GM19468 (cell line): ENCODE measurements around the gene SCGB2A2.

Experiments
- ATAC-seq: cut with Tn5 transposase; IDR thresholded peaks from one replicate; pipeline ENCODE4 v1.9.1; 2021; ENCODE audit warnings: mild to moderate bottlenecking, moderate library complexity, moderate number of reproducible peaks; ENCODE audit not compliant: unreplicated experiment; ENCODE audit errors: extremely low read depth

The SCGB2A2 gene

DNA sequence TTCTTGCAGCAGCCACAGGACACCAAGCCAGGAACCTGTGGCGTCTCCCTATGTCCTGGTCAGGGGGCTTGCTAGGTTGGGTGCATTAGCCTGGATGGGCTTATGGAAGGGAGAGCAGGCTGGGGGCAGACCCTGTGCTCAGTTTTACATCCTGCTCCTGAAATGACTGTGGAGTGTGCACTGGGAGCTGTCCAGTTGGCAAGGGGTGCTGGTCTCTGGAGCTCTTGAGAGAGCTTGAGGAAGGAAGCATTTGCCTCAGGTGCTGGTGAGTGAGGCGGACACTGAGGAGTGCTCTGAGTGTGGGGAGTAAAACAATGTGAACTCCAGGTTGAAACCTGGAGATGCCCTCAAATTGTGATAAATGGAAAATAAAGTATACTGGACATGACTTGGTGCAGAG, 25.5 kb downstream of the SCGB2A2 start:
- ATAC-seq: no peak

DNA sequence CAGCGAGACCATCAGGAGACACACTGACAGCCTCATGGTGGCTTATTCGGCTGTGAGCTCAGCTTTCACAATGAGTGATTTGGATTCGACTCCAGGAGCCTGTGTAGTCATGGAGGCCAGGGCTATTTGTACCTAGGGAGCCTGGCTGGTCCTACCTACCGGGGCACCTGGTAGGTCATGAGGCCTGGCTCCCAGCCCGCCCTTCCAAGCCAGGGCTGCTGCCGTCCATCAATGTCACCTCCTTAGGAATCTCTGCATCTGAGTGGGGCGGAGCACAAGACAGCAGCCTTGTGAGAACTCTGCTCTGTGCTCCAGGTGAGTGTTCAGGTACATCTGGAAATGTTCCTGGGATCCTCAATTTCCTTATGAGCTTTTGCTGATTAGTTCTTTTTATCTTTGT, 29.0 kb downstream of the SCGB2A2 start, which contains the start of gene SCGB1D4:
Gene SCGB1D4, minus strand, starts transcription at position 101 of the 400 bp plus-strand sequence. Its CDS starts 65 bp downstream, at position 36.
- ATAC-seq: no peak

DNA sequence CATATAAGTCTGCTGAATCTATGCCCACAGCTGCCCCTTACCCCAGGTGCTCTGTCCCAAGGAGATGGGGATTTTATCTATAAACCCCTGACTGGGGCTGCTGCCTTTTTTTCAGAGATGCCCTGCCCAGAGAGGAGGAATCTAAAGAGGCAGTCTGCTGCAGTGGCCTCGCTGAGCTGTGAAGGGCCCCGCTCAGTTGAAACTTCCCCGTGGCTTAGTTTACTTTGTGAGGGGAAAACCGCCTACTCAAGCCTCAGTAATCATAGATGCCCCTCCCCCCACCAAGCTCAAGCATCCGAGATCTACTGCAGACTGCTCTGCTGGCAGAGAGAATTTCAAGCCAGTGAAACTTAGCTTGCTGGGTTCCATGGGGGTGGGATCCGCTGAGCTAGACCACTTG, 36.3 kb downstream of the SCGB2A2 start:
- ATAC-seq: no peak

DNA sequence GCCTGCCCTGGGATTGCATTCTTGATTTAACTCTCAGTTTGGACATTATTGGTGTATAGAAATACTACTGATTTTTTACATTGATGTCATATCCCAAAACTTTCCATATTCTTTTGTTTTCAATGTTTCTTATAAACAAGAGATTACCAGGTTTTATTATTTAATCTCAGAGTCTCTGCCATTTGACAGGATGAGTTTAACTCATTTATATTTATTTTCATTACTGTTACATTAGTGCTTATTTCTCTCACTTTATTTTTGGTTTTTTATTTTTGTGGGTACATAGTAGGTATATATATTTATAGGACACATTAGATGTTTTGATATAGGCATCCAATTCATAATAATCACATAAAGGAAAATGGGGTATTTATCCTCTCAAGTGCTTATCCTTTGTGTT, 38.0 kb downstream of the SCGB2A2 start:
- no peak for ATAC-seq

DNA sequence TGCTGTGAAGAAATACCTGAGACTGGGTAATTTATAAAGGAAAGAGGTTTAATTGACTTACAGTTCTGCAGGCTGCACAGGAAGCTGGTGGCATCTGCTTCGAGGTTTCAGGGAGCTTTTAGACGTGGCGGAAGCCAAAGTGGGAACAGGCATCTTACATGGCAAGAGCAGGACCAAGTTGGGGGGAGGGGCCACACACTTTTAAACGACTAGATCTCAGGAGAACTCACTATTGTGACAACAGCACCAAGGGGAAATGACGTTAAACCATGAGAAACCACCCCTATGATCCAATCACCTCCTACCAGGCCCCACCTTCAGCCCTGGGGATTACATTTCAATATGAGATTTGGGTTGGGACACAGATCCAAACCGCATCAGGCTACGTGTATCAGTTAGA, 40.0 kb downstream of the SCGB2A2 start:
- no peak for ATAC-seq

DNA sequence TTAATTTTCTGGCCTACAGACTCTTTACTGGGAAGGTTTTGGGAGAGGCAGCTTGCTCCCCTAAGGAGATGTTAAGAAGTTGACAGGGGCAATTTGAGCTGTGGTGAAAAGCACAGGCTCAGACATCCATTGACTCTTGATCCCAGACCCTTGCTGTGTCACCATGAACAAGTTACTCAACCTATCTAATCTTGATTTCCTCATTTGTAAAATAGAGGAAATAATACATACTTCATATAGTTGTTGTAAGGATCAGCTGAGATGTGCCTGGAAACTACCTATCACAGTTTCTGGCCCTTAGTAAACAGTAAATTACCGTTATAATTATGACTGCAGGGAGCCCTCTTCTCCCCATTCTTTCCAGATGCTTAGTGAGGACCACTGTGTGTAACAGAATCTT, 45.5 kb downstream of the SCGB2A2 start:
- ATAC-seq: no peak

DNA sequence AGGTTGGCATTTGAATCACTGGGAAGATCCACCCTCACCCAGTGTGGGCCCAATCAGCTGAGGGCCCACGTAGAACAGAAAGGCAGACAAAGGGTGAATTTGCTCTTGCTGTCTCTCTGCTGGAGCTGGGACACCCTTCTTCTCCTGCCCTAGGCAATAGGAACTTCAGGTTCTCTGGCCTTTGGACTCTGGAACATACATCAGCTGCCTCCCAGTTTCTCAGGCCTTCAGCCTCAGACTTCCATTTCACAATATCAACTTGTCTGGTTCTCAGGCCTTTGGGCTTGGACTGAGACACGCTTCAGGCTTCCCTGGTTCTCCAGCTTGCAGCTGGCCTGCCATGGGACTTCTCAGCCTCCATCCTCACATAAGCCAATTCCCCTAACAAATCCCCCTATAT, 52.6 kb downstream of the SCGB2A2 start:
- no peak for ATAC-seq
